Measurements from ENCODE around the gene SLC2A11.
"Not testable (repeated sequence)": the region's sequence is repeated elsewhere in the genome, so short reads cannot be mapped to it uniquely, and the experiment has no call there.

Gene SLC2A11

DNA sequence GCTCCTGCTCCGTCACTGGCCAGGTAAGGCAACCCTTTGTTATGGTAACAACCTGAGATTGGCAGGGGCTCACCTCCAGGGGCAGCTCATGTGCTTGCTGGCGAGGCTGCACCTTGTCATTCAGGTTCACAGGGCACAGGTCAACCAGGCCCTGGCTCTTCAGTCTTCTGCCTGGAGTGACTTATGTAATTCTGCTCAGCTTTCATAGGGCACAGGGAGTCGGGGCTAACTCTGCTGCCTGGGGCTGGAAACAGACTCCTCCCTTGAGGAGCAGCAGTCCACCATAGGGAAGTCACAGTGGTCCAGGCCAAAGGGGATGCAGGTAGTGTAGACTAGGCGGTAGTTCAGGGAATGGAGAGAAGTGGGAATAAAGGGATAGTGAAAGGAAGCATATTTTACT lies 35.0 kb downstream of the SLC2A11 start:
- DNase-seq = no peak

- DNase-seq = no peak
Observed at GRCh38 chr22:23893121-23893944, 35.7 kb downstream of the SLC2A11 start.

- peak; percentile 97 for DNase-seq
Observed at GRCh38 chr22:23893945-23894709, 36.5 kb downstream of the SLC2A11 start, which contains the start of gene MIF. Gene MIF, plus strand, starts transcription at chr22:23894383. Its CDS starts 92 bp downstream, at chr22:23894475.

- DNase-seq = peak; percentile 76
Observed at GRCh38 chr22:23894710-23895598, 37.3 kb downstream of the SLC2A11 start.

- DNase-seq = no peak
Observed at GRCh38 chr22:23895599-23896144, 38.0 kb downstream of the SLC2A11 start.

DNA sequence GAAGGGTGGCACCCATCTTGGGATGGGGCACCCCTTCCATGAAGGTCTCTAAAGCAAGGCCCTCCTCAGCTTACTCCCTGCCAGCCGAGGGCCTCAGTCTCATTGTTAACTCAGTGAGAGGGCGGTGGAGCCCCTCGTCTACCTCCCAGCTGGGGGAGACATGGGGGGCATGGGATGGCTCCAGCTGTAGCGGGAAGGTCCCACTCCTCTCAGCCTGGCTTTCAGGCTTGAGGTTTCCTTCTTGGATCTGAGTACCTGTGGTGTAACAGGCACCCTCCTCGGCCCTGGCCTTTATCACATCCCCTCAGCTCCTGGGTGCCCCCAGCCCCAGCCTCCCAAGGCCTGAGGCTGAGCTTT lies 38.5 kb downstream of the SLC2A11 start:
- DNase-seq = no peak

DNA sequence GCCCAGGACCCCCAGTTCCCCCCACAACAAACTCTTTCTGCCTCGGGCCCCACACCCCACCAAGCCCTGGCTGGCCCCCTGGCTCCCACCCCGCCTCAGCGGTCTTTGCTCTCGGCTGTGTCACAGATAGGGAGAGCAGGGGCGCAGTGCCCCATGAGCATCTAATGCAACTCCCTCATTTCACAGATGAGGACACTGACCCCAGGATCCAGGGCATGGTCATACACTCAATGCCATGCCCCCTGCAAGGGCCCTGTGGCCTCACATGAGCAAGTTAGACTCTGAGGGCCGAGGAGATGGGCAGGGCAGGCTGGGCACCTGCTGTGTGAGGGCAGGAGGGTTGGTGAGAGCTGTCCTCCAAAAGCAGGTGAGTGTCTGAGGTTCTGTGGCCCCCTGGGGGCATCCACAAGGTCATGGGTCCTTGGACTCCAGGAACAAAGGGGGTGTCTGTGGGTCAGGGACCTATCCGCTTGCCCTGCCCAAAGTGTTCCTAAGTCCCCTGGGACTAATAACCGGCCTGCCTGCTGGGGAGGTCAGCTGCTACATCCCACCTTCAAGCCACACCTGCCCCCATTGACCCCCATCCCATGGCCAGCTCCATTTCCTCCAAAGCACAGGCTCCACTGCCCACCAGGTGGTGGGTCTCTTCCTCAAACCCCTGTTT lies 39.0 kb downstream of the SLC2A11 start:
- no peak for DNase-seq

- no peak for DNase-seq
Observed at GRCh38 chr22:23897320-23897719, 39.6 kb downstream of the SLC2A11 start.

DNA sequence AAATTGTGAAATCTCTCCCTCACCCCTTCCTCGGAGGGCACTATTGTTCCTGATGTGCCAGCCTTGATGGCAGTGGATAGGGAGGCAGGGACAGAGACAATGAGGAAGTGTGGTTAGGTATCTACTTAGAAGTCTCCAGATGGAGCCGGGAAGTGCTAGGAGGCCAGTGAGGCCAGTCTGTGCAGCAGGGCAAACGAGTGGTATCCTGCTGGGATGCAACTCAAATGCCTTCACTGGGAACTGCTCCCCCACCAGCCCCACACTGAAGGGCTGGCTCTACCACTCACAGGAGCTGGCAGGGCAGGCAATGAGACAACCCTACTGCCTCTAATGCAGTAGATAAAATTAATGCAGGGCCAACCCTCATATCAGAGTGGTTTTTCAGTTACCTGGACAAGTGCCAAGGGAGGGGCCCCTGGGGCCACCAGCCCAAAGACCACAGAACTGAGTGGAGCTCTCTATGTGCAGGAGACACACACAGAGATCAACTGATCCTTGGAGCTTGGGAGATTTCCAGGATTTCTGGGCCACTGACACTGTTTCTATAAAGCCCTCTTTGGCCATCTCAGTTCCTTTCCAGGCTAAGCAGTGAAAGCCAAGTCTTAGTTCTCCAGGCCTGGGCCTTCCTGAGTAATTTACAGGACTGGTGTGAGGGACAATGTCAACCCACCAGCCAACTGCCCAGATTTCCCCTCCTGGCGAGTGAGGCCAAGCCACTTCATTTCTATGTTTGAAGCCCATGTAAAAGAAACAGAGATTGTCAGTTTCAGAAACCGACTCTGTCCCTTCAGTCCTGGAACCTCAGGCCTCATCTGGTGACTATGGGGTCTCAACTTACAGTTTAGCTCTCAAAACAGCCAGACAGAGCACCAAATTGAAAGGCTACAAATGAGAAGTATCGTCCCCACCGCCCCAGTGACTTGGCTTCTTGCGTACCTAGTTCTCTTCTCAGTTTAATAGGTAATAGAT lies 40.6 kb downstream of the SLC2A11 start:
- DNase-seq = no peak

- no peak for DNase-seq
Observed at GRCh38 chr22:23899042-23899745, 41.5 kb downstream of the SLC2A11 start.

- DNase-seq = not testable (repeated sequence)
Observed at GRCh38 chr22:23900227-23900626, 42.6 kb downstream of the SLC2A11 start.

DNA sequence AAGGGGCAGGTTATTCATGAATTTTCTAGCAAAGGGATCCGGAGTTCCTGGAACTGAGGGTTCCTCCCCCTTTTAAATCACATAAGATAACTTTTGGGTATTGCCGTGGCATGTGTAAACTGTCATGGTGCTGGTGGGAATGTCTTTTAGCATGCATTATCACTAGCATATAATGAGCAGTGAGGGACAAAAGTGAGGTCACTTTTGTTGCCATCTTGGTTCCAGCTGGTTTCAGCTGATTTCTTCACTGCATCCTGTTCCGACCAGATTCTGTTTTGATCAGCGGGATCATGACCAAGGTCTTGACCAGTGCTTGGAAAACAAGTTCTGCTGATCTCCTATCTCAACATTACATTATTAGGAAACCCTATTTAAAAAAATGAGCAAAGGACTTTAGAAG lies 43.9 kb downstream of the SLC2A11 start:
- DNase-seq = no peak

- no peak for DNase-seq
Observed at GRCh38 chr22:23903328-23903971, 45.8 kb downstream of the SLC2A11 start.

- DNase-seq = no peak
Observed at GRCh38 chr22:23904573-23905254, 47.0 kb downstream of the SLC2A11 start.

GRCh38 chr22:23906641-23907040 lies 49.0 kb downstream of the SLC2A11 start:
- DNase-seq = no peak

DNA sequence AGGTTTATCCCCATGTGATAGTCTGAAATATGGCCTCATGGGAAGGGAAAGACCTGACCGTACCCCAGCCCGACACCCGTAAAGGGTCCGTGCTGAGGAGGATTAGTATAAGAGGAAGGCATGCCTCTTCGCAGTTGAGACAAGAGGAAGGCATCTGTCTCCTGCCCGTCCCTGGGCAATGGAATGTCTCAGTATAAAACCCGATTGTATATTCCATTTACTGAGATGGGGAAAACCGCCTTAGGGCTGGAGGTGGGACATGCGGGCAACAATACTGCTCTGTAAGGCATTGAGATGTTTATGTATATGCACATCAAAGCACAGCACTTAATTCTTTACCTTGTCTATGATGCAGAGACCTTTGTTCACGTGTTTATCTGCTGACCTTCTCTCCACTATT lies 49.7 kb downstream of the SLC2A11 start:
- DNase-seq = not testable (repeated sequence)

DNA sequence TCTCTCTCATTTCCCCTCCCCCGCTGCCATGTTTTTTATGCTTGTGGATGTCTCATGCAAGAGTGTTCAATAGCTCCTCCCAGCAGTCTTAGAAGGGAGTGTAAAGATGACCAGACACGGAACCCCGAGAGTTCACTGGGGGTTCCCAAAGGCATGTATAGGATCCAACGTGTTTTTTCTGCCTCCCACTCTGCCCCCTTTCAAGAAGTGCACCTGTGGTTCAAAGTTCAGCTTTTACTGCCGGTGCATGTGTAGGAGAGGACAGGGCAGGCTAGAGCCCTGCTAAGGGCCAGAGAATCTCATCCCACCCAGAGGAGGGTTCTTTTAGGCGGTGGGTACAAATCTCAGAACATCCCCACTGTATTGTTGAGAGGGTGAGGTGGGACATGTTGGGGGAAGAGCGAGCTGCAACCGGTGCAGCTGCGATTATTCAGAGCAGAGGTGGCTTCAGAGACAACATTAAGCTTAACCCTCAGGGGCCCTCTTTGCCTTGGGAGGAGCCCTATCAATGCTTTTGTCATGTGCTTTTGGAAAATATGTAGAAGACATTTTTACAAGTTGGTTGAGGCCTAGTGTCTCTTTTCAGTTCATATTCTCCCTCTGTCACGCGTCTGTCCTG lies 51.0 kb downstream of the SLC2A11 start:
- DNase-seq = no peak

- DNase-seq = no peak
Observed at GRCh38 chr22:23909296-23909898, 51.7 kb downstream of the SLC2A11 start.
